Liver (tissue), 3 donors: ENCODE results near the gene OLFML2A.

Experiments
- FOXA1 ChIP-seq: IDR thresholded peaks from 2 replicates; pipeline ENCODE4 v1.6.1; 2016; ENCODE audit warnings: antibody characterized with exemption
- RAD21 ChIP-seq, 2 donors: IDR thresholded peaks; 2 replicates each; pipeline ENCODE4 v1.6.1; 2016; ENCODE audit warnings: antibody characterized with exemption in 2 of 2, mild to moderate bottlenecking in 2 of 2
- TF ChIP-seq, protein P1 (sequence below): fragments of 150-350 bp; IDR thresholded peaks from 2 replicates; pipeline ENCODE4 v1.5.1; 2017; ENCODE audit warnings: improper control_type of control experiment, low read depth, low read length; ENCODE audit not compliant: missing input control
- TF ChIP-seq, protein P2 (sequence below): IDR thresholded peaks from 2 replicates; pipeline ENCODE4 v1.6.1; 2016; ENCODE audit warnings: antibody characterized with exemption, mild to moderate bottlenecking
- donor health status: healthy.
- donor health status: healthy.

DNA sequence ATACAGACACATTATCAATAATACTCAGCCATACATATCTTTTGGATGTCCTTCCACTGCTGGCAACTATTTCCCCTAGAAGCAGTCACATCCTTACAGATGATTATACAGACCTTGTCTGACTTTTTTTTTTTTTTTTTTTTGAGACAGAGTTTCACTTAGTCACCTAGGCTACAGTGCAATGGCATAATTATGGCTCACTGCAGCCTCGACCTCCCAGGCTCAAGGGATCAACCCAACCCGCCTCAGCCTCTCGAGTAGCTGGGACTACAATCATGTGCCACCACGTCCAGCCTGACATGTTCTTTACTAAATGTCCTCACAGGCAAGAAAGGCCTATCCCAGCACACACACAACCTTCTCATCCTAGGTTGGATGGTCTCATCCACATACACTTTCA is 29.9 kb upstream of the OLFML2A start:
- TF ChIP-seq, protein P1, sequence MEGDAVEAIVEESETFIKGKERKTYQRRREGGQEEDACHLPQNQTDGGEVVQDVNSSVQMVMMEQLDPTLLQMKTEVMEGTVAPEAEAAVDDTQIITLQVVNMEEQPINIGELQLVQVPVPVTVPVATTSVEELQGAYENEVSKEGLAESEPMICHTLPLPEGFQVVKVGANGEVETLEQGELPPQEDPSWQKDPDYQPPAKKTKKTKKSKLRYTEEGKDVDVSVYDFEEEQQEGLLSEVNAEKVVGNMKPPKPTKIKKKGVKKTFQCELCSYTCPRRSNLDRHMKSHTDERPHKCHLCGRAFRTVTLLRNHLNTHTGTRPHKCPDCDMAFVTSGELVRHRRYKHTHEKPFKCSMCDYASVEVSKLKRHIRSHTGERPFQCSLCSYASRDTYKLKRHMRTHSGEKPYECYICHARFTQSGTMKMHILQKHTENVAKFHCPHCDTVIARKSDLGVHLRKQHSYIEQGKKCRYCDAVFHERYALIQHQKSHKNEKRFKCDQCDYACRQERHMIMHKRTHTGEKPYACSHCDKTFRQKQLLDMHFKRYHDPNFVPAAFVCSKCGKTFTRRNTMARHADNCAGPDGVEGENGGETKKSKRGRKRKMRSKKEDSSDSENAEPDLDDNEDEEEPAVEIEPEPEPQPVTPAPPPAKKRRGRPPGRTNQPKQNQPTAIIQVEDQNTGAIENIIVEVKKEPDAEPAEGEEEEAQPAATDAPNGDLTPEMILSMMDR: no peak
- TF ChIP-seq RAD21 (IDR thresholded peaks at IDR 0.05) (no peak), FOXA1 (no peak)
- TF ChIP-seq, protein P2, sequence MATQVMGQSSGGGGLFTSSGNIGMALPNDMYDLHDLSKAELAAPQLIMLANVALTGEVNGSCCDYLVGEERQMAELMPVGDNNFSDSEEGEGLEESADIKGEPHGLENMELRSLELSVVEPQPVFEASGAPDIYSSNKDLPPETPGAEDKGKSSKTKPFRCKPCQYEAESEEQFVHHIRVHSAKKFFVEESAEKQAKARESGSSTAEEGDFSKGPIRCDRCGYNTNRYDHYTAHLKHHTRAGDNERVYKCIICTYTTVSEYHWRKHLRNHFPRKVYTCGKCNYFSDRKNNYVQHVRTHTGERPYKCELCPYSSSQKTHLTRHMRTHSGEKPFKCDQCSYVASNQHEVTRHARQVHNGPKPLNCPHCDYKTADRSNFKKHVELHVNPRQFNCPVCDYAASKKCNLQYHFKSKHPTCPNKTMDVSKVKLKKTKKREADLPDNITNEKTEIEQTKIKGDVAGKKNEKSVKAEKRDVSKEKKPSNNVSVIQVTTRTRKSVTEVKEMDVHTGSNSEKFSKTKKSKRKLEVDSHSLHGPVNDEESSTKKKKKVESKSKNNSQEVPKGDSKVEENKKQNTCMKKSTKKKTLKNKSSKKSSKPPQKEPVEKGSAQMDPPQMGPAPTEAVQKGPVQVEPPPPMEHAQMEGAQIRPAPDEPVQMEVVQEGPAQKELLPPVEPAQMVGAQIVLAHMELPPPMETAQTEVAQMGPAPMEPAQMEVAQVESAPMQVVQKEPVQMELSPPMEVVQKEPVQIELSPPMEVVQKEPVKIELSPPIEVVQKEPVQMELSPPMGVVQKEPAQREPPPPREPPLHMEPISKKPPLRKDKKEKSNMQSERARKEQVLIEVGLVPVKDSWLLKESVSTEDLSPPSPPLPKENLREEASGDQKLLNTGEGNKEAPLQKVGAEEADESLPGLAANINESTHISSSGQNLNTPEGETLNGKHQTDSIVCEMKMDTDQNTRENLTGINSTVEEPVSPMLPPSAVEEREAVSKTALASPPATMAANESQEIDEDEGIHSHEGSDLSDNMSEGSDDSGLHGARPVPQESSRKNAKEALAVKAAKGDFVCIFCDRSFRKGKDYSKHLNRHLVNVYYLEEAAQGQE: no peak
